NCI-H187 (cell line): Measurements from ENCODE around the gene EDN3.
A peak's percentile ranks its signal among the peaks of the same experiment; 100 is the strongest.
"Not testable (repeated sequence)": the region's sequence is repeated elsewhere in the genome, so short reads cannot be mapped to it uniquely, and the experiment has no call there.

Experiments used
- DNase-seq, 2 experiments: peaks; one replicate each; lab custom pipeline; 2025; lab: John Stamatoyannopoulos, UW

EDN3 gene

GRCh38 chr20:59336540-59336939, 36.1 kb downstream of the EDN3 start:
- DNase-seq = no peak

- not testable (repeated sequence) for DNase-seq
Measured at GRCh38 chr20:59338444-59338843, 38.0 kb downstream of the EDN3 start.

GRCh38 chr20:59340201-59340885, 39.9 kb downstream of the EDN3 start:
- no peak for DNase-seq

GRCh38 chr20:59341285-59342022, 41.0 kb downstream of the EDN3 start:
- DNase-seq = not testable (repeated sequence)

- DNase-seq = peak in 1 of 2 experiments; percentile 41
Measured at GRCh38 chr20:59342023-59342957, 41.9 kb downstream of the EDN3 start.

- DNase-seq = no peak
Measured at GRCh38 chr20:59346061-59346460, 45.6 kb downstream of the EDN3 start.

- no peak for DNase-seq
Measured at GRCh38 chr20:59349277-59349676, 48.9 kb downstream of the EDN3 start.

GRCh38 chr20:59350330-59351156, 50.1 kb downstream of the EDN3 start:
- no peak for DNase-seq

- DNase-seq = no peak
Measured at GRCh38 chr20:59351157-59352040, 51.0 kb downstream of the EDN3 start.

- DNase-seq = no peak
Measured at GRCh38 chr20:59352541-59352940, 52.1 kb downstream of the EDN3 start.

GRCh38 chr20:59352990-59353389, 52.6 kb downstream of the EDN3 start:
- no peak for DNase-seq

- no peak for DNase-seq
Measured at GRCh38 chr20:59354460-59354859, 54.0 kb downstream of the EDN3 start.

GRCh38 chr20:59355242-59355641, 54.8 kb downstream of the EDN3 start:
- DNase-seq = no peak

GRCh38 chr20:59356662-59357165, 56.3 kb downstream of the EDN3 start:
- DNase-seq = no peak

- DNase-seq = not testable (repeated sequence)
Measured at GRCh38 chr20:59358793-59359192, 58.4 kb downstream of the EDN3 start.

- DNase-seq = no peak
Measured at GRCh38 chr20:59359906-59360725, 59.7 kb downstream of the EDN3 start.

GRCh38 chr20:59360934-59361333, 60.5 kb downstream of the EDN3 start:
- no peak for DNase-seq

GRCh38 chr20:59361411-59361810, 61.0 kb downstream of the EDN3 start:
- DNase-seq = no peak

GRCh38 chr20:59363101-59363500, 62.7 kb downstream of the EDN3 start:
- no peak for DNase-seq
